K562 (cell line): ENCODE measurements around the gene LTBP2. TPM values are rescaled to one million over a fixed set of nuclear protein-coding genes. Genes with fewer than 3 reads are reported as not detected.

ENCODE experiments used
- ATAC-seq: fragments of 200-7000 bp; cut with Tn5 transposase; 3 replicates; pipeline ENCODE4 v1.9.1; 2020; ENCODE audit warnings: moderate library complexity
- BruUV-seq: library from RNA; stranded (reverse); fragments of 400-500 nt; replicated peaks from 2 replicates; lab custom pipeline; 2021; lab: Mats Ljungman, UMichigan
- CTCF ChIA-PET: fragments of 300-600 bp; formaldehyde crosslinking; extraction: SDS; loops from one replicate; lab custom pipeline; 2021; ENCODE audit warnings: low intra/inter-chr PET ratio; lab: Yijun Ruan, JAX
- POLR2A ChIA-PET: fragments of 300-600, 350-650 bp; sonication (Branson Sonifier 250); formaldehyde crosslinking; extraction: SDS; loops from one replicate; lab custom pipeline; 2021; ENCODE audit warnings: antibody characterized with exemption, inconsistent platforms; lab: Yijun Ruan, JAX
- DNase-seq, 4 experiments: peaks; one replicate each; pipeline versions ENCODE4 v3.0.0 to v3.0.0-alpha.2; 2011 to 2018; ENCODE audit warnings: low spot score in 3 of 4, mixed read lengths in 3 of 4; ENCODE audit errors: extremely low read depth in 1 of 4
- FAIRE-seq: peaks from 2 replicates; lab custom pipeline; 2011; peaks lifted over from hg19 to GRCh38; lab: Jason Lieb, UNC
- H2AFZ ChIP-seq: 2 replicates; pipeline ENCODE4 v1.6.0; 2011; ENCODE audit warnings: low read depth, low read length, control low read depth, inconsistent platforms
- H3K27ac ChIP-seq: fragments of 200-600 bp; 3 replicates; pipeline ENCODE4 v1.8.0; 2011; ENCODE audit warnings: low read depth, mild to moderate bottlenecking, control low read depth, inconsistent platforms, low read length, moderate library complexity, mixed read lengths; ENCODE audit errors: extremely low read depth
- H3K27me3 ChIP-seq, 2 experiments: fragments of 300-600 bp in 1 of 2; 2 replicates in 1 of 2; 3 replicates in 1 of 2; pipeline versions ENCODE4 v1.6.0 to v1.8.0; 2011; ENCODE audit warnings: inconsistent platforms in 2 of 2, low read length in 2 of 2, mild to moderate bottlenecking in 1 of 2, mixed read lengths in 1 of 2, moderate library complexity in 1 of 2; ENCODE audit not compliant: control insufficient read depth in 2 of 2, insufficient read depth in 2 of 2
- H3K36me3 ChIP-seq: fragments of 300-600 bp; 3 replicates; pipeline ENCODE4 v1.8.0; 2011; ENCODE audit warnings: mild to moderate bottlenecking, low read length, inconsistent platforms; ENCODE audit not compliant: control insufficient read depth, insufficient read depth
- H3K4me1 ChIP-seq, 2 experiments: fragments of 200-600 bp in 1 of 2; replicated peaks in 1 of 2; 2 replicates in 1 of 2; 3 replicates in 1 of 2; pipeline versions ENCODE4 v1.5.1 to v1.8.0; 2011; ENCODE audit warnings: inconsistent platforms in 2 of 2, low read length in 2 of 2, mild to moderate bottlenecking in 1 of 2, mixed read lengths in 1 of 2, moderate library complexity in 1 of 2; ENCODE audit not compliant: control insufficient read depth in 2 of 2, insufficient read depth in 2 of 2
- H3K4me2 ChIP-seq: 2 replicates; pipeline ENCODE4 v1.6.1; 2011; ENCODE audit warnings: low read length, control low read depth, inconsistent platforms, mixed read lengths; ENCODE audit not compliant: insufficient read depth
- H3K4me3 ChIP-seq: fragments of 200-600 bp; sonication (generic), shearing (Covaris generic); 2 replicates; pipeline ENCODE4 v1.5.1; 2016; ENCODE audit warnings: control low read depth, inconsistent platforms
- H3K79me2 ChIP-seq: fragments of 200-600 bp; 3 replicates; pipeline ENCODE4 v1.8.0; 2011; ENCODE audit warnings: low read length, inconsistent platforms; ENCODE audit not compliant: control insufficient read depth, insufficient read depth
- H3K9ac ChIP-seq, 2 experiments: 2 replicates each; pipeline versions ENCODE4 v1.6.0 to v1.6.1; 2011; ENCODE audit warnings: low read depth in 2 of 2, low read length in 2 of 2, control low read depth in 1 of 2, inconsistent platforms in 1 of 2, mild to moderate bottlenecking in 1 of 2, mixed read lengths in 1 of 2; ENCODE audit not compliant: insufficient read depth in 1 of 2
- H3K9me1 ChIP-seq: one replicate; pipeline ENCODE4 v1.6.0; 2011; ENCODE audit warnings: inconsistent platforms, mild to moderate bottlenecking, low read length, moderate library complexity; ENCODE audit not compliant: control insufficient read depth, insufficient read depth
- H3K9me3 ChIP-seq: replicated peaks from 2 replicates; pipeline ENCODE4 v1.5.1; 2011; ENCODE audit warnings: low read depth, low read length, inconsistent platforms; ENCODE audit not compliant: control insufficient read depth, insufficient read depth
- H4K20me1 ChIP-seq: replicated peaks from 2 replicates; pipeline ENCODE4 v1.6.1; 2011; ENCODE audit warnings: low read length, inconsistent platforms, mixed read lengths; ENCODE audit not compliant: control insufficient read depth, insufficient read depth
- CBFA2T3 ChIP-seq: fragments of 450-650 bp; IDR thresholded peaks from 2 replicates; pipeline ENCODE4 v1.6.1; 2017
- CUX1 ChIP-seq: fragments of 200-800 bp; sonication (Bioruptor generic); IDR thresholded peaks from 2 replicates; pipeline ENCODE4 v1.6.1; 2016; ENCODE audit warnings: missing genetic modification characterization, missing compliant biosample characterization
- MAFF ChIP-seq: IDR thresholded peaks from 2 replicates; pipeline ENCODE4 v1.6.1; 2012; ENCODE audit warnings: low read length, improper control_type of control experiment
- NR0B1 ChIP-seq: fragments of 450-650 bp; IDR thresholded peaks from one replicate; pipeline ENCODE4 v1.6.1; 2018; ENCODE audit warnings: mild to moderate bottlenecking, moderate library complexity; ENCODE audit not compliant: partially characterized antibody
- PTTG1 ChIP-seq: fragments of 450-650 bp; IDR thresholded peaks from 2 replicates; pipeline ENCODE4 v1.6.1; 2016; ENCODE audit warnings: low read depth, mild to moderate bottlenecking, missing genetic modification characterization, missing compliant biosample characterization
- SIRT6 ChIP-seq: IDR thresholded peaks from one replicate; pipeline ENCODE4 v1.6.1; 2012; ENCODE audit warnings: low read depth, mild to moderate bottlenecking, control low read depth, inconsistent platforms, low read length, moderate library complexity
- SNAPC5 ChIP-seq: fragments of 250-450 bp; sonication (Bioruptor Pico); IDR thresholded peaks from 2 replicates; pipeline ENCODE4 v1.8.0; 2021; ENCODE audit warnings: moderate library complexity, mild to moderate bottlenecking, inconsistent platforms
- ZNF407 ChIP-seq: fragments of 450-650 bp; IDR thresholded peaks from 2 replicates; pipeline ENCODE4 v1.6.1; 2016; ENCODE audit warnings: low read depth
- WGBS: fragments of 100-300 bp; shearing (Covaris generic); methylation state at CpG from one replicate; pipeline ENCODE4 v1.1.6; 2016; ENCODE audit warnings: low coverage, mixed read lengths; ENCODE audit not compliant: insufficient coverage; ENCODE audit errors: missing lambda C conversion rate; 5-methylcytosine and 5-hydroxymethylcytosine counted together
- in situ Hi-C: fragments of 300-500 bp; cut with MboI; formaldehyde crosslinking; loops from 4 replicates; pipeline ENCODE4 v1.15.0; 2018; ENCODE audit warnings: inconsistent platforms, mixed read lengths
- intact Hi-C: fragments of 100-400 bp; cut with micrococcal nuclease; formaldehyde crosslinking; loops from 2 replicates; pipeline ENCODE4 v1.14.2; 2022
- polyA plus RNA-seq, 8 experiments: library from polyadenylated mRNA; depleted of rRNA in 4 of 8; stranded (reverse) in 5 of 8; unstranded in 3 of 8; fragments of >200 nt; fragmentation: Nextera tagmentation in 2 of 8; fragmentation: Illumina TruSeq in 1 of 8; extraction: Ambion mirVana in 2 of 8; extraction: Trizol in 1 of 8; gene quantifications; 2 replicates each; pipeline versions ENCODE4 v1.2.1 to v1.2.3, GENCODE V29; 2011 to 2014; ENCODE audit warnings: inconsistent platforms in 1 of 8, missing spikeins in 1 of 8
- total RNA-seq, 7 experiments: library from RNA; depleted of rRNA in 6 of 7; stranded (reverse); fragments of >200 nt in 6 of 7; fragmentation: Illumina TruSeq in 2 of 7; extraction: Trizol in 2 of 7; gene quantifications; 2 replicates each; pipeline versions ENCODE4 v1.2.1 to v1.2.3, GENCODE V29; 2011 to 2021; ENCODE audit warnings: low replicate concordance in 1 of 7

Gene LTBP2
- total and polyA plus RNA-seq, 9 of the 15 experiments (the other 6 are each of a cell fraction or from before 2014, with no cell fraction given) = under 0.01 to 0.18 (median 0.03) TPM; not detected in 3

- CTCF ChIA-PET = no interaction called here
- Histone ChIP-seq H2AFZ (no peak overlapping the region), H3K4me1 (no peaks in the 10 kb centered on the region), H3K27ac (no peak overlapping the region), H3K27me3 (peaks cover 10 to 30% of the 10 kb centered on the region in 2 experiments; a peak in 4 of 5 replicates), H3K9ac (no peak overlapping the region), H3K4me3 (no peak overlapping the region), H3K79me2 (no peaks in the 10 kb centered on the region), H3K9me1 (no peaks in the 10 kb centered on the region), H3K36me3 (no peaks in the 10 kb centered on the region), H3K9me3 (no peaks in the 10 kb centered on the region), H4K20me1 (no peaks in the 10 kb centered on the region), H3K4me2 (no peak overlapping the region)
- in situ Hi-C loops = no loop called here
- DNase-seq (no peak), FAIRE-seq (no peak), ATAC-seq (no peak)
- WGBS = 11% methylated on average over 3 of the region's 3 CpGs
- intact Hi-C loops = no loop called here
- BruUV-seq = no TSS peak
- POLR2A ChIA-PET = interaction anchor here (0.6 to 1.4 kb wide), 2 partner anchors 19 to 293 kb away, joined by 3 to 4 read pairs; no protein-coding TSS in a partner anchor
- TF ChIP-seq SNAPC5 (CRISPR knock-in tag) (no peak), MAFF (no peak), CBFA2T3 (no peak), PTTG1 (tag) (no peak), SIRT6 (no peak), NR0B1 (no peak), ZNF407 (no peak), CUX1 (CRISPR knock-in tag) (no peak)
Observed at GRCh38 chr14:74637178-74637550, 25.1 kb upstream of the LTBP2 start.
